Measurements from ENCODE around the gene NR2F1-AS1.

GRCh38 chr5:93476251-93476742, 104.7 kb downstream of the NR2F1-AS1 start:
- TF ChIP-seq CTCF (IDR thresholded peaks at IDR 0.05 in 2 of 3, conservative IDR thresholded peaks at IDR 0.05 in 1 of 3; ENCODE audit: insufficient read depth in 2 of 3, low read depth in 1 of 3, low read length in 3 of 3) (no peak), BHLHE40 (IDR thresholded peaks at IDR 0.05; ENCODE audit: low read length) (no peak), KLF13 (tag; IDR thresholded peaks at IDR 0.05; ENCODE audit: borderline replicate concordance, low read depth) (no peak), POLR2A (conservative IDR thresholded peaks at IDR 0.05) (no peak), TBL1XR1 (IDR thresholded peaks at IDR 0.05; ENCODE audit: low read length in 2 of 2) (no peak), KAT7 (CRISPR knock-in tag; IDR thresholded peaks at IDR 0.05; ENCODE audit: borderline replicate concordance) (no peak), ZHX1 (conservative IDR thresholded peaks at IDR 0.05; ENCODE audit: low read length) (no peak), ATF3 (IDR thresholded peaks at IDR 0.05) (no peak), ATF3 (CRISPR knock-in tag; conservative IDR thresholded peaks at IDR 0.05) (no peak), RREB1 (CRISPR knock-in tag; IDR thresholded peaks at IDR 0.05) (no peak)

All from K562 (cell line).